B cell (primary cell): Measurements from ENCODE around the gene KIF3A. TPM values are rescaled to one million over a fixed set of nuclear protein-coding genes. Genes with fewer than 3 reads are reported as not detected.

Experiments used
- ATAC-seq: fragments of 200-7000 bp; cut with Tn5 transposase; one replicate; pipeline ENCODE4 v1.10.0; 2021; ENCODE audit warnings: low read depth, mild to moderate bottlenecking, moderate number of reproducible peaks, moderate library complexity
- CTCF ChIA-PET: fragments of 350-600 bp; sonication (Branson Sonifier 250); formaldehyde crosslinking; loops from one replicate; lab custom pipeline; 2021; ENCODE audit warnings: antibody characterized with exemption, inconsistent platforms; lab: Charles Lee
- POLR2A ChIA-PET: fragments of 350-600 bp; sonication (Branson Sonifier 250); formaldehyde crosslinking; loops from one replicate; lab custom pipeline; 2021; ENCODE audit warnings: antibody characterized with exemption; lab: Charles Lee
- DNase-seq: peaks from one replicate; pipeline ENCODE4 v3.0.0; 2013
- H2AFZ ChIP-seq: 2 replicates; pipeline ENCODE4 v1.6.1; 2012; ENCODE audit warnings: mild to moderate bottlenecking, low read depth, low read length; ENCODE audit not compliant: insufficient read depth, poor library complexity, severe bottlenecking
- H3K27ac ChIP-seq, 2 donors: 1 replicate in 1 of 2; 2 replicates in 1 of 2; pipeline ENCODE4 v1.5.1; 2012 to 2013; ENCODE audit warnings: low read length in 2 of 2, mild to moderate bottlenecking in 2 of 2, moderate library complexity in 1 of 2
- H3K27me3 ChIP-seq, 4 experiments: fragments of 200-600 bp in 1 of 4; sonication (generic) in 1 of 4; replicated peaks in 1 of 4; 1 replicate in 2 of 4; 2 replicates in 2 of 4; pipeline versions ENCODE4 v1.6.1 to v1.7.0; 2013 to 2016; ENCODE audit warnings: low read length in 3 of 4, mild to moderate bottlenecking in 2 of 4, mixed read lengths in 1 of 4, moderate library complexity in 1 of 4; ENCODE audit not compliant: insufficient read depth in 4 of 4, control insufficient read depth in 3 of 4; ENCODE audit errors: control extremely low read depth in 1 of 4
- H3K36me3 ChIP-seq, 2 experiments: replicated peaks in 1 of 2; 1 replicate in 1 of 2; 2 replicates in 1 of 2; pipeline versions ENCODE4 v1.6.1 to v1.7.1; 2013; ENCODE audit warnings: low read length in 1 of 2; ENCODE audit not compliant: insufficient read depth in 2 of 2, control insufficient read depth in 1 of 2; ENCODE audit errors: control extremely low read depth in 1 of 2, extremely low read depth in 1 of 2
- H3K4me1 ChIP-seq, 2 donors: fragments of 200-600 bp in 1 of 2; sonication (generic) in 1 of 2; 1 replicate in 1 of 2; 2 replicates in 1 of 2; pipeline versions ENCODE4 v1.5.1 to v1.6.1; 2013 to 2017; ENCODE audit warnings: low read length in 2 of 2; ENCODE audit not compliant: control insufficient read depth in 2 of 2, insufficient read depth in 2 of 2
- H3K4me2 ChIP-seq: replicated peaks from 2 replicates; pipeline ENCODE3; 2012; ENCODE audit warnings: mild to moderate bottlenecking, low read depth, low read length; ENCODE audit not compliant: poor library complexity, severe bottlenecking
- H3K4me3 ChIP-seq, 5 experiments: fragments of 200-600 bp in 1 of 5; sonication (generic) in 1 of 5; 1 replicate in 3 of 5; 2 replicates in 2 of 5; pipeline versions ENCODE4 v1.5.1 to v1.7.0; 2011 to 2016; ENCODE audit warnings: low read length in 4 of 5, mild to moderate bottlenecking in 4 of 5, low read depth in 2 of 5, control low read depth in 1 of 5, moderate library complexity in 1 of 5; ENCODE audit not compliant: insufficient read depth in 1 of 5; ENCODE audit errors: control extremely low read depth in 1 of 5, extremely low read depth in 1 of 5
- H3K79me2 ChIP-seq: fragments of 200-600 bp; sonication (generic); one replicate; pipeline ENCODE4 v1.6.0; 2016; ENCODE audit warnings: low read length; ENCODE audit not compliant: control insufficient read depth, insufficient read depth
- H3K9ac ChIP-seq: fragments of 200-600 bp; sonication (generic); 2 replicates; pipeline ENCODE4 v1.6.1; 2017; ENCODE audit warnings: mild to moderate bottlenecking, low read length, moderate library complexity
- H3K9me3 ChIP-seq, 3 donors: one replicate each; pipeline versions ENCODE4 v1.6.1 to v1.7.1; 2013; ENCODE audit warnings: low read length in 2 of 3; ENCODE audit not compliant: control insufficient read depth in 2 of 3, insufficient read depth in 1 of 3; ENCODE audit errors: control extremely low read depth in 1 of 3
- H4K20me1 ChIP-seq: 2 replicates; pipeline ENCODE4 v1.6.0; 2012; ENCODE audit warnings: mild to moderate bottlenecking, low read length; ENCODE audit not compliant: insufficient read depth, control insufficient read depth, poor library complexity, severe bottlenecking
- H3K27ac Mint-ChIP-seq: one replicate; pipeline ENCODE4 v1.8.0; 2021; ENCODE audit warnings: mixed read lengths
- H3K27me3 Mint-ChIP-seq: one replicate; pipeline ENCODE4 v1.8.0; 2021; ENCODE audit warnings: mixed read lengths
- H3K4me1 Mint-ChIP-seq: one replicate; pipeline ENCODE4 v1.8.0; 2021; ENCODE audit warnings: mixed read lengths
- H3K4me3 Mint-ChIP-seq: one replicate; pipeline ENCODE4 v1.8.0; 2021; ENCODE audit warnings: mixed read lengths
- H3K9me3 Mint-ChIP-seq: one replicate; pipeline ENCODE4 v1.8.0; 2022; ENCODE audit warnings: mixed read lengths; ENCODE audit not compliant: insufficient read depth
- EZH2 ChIP-seq: IDR thresholded peaks from 2 replicates; pipeline ENCODE4 v1.6.1; 2012; ENCODE audit warnings: borderline replicate concordance, low read depth, mild to moderate bottlenecking, moderate library complexity, low read length; ENCODE audit not compliant: insufficient read depth, poor library complexity, severe bottlenecking
- WGBS: methylation state at CpG from one replicate; pipeline ENCODE4 v1.1.5; 2013; ENCODE audit warnings: missing lambda C conversion rate; ENCODE audit not compliant: insufficient coverage; 5-methylcytosine and 5-hydroxymethylcytosine counted together
- intact Hi-C: fragments of 100-400 bp; cut with micrococcal nuclease; formaldehyde crosslinking; loops from one replicate; pipeline ENCODE4 v1.10.0; 2022
- polyA plus RNA-seq: library from polyadenylated mRNA; depleted of rRNA; stranded (reverse); fragments of >200 nt; gene quantifications from 2 replicates; pipeline ENCODE4 v1.2.3, GENCODE V29; 2012
- total RNA-seq, 2 donors: library from RNA; stranded (reverse); fragments of 120-200 nt in 1 of 2; gene quantifications; 1 replicate in 1 of 2; 2 replicates in 1 of 2; pipeline versions ENCODE4 v1.2.3 to v1.2.4, GENCODE V29; 2013 to 2022
- TF ChIP-seq, protein P1 (sequence below): fragments of 200-600 bp; IDR thresholded peaks from one replicate; pipeline ENCODE4 v1.8.0; 2022; ENCODE audit warnings: antibody characterized with exemption, mild to moderate bottlenecking

Gene KIF3A
- total and polyA plus RNA-seq, 2 donors (not counting 1 experiment from before 2014, with no cell fraction given), result 1.3 to 16.0 TPM

DNA sequence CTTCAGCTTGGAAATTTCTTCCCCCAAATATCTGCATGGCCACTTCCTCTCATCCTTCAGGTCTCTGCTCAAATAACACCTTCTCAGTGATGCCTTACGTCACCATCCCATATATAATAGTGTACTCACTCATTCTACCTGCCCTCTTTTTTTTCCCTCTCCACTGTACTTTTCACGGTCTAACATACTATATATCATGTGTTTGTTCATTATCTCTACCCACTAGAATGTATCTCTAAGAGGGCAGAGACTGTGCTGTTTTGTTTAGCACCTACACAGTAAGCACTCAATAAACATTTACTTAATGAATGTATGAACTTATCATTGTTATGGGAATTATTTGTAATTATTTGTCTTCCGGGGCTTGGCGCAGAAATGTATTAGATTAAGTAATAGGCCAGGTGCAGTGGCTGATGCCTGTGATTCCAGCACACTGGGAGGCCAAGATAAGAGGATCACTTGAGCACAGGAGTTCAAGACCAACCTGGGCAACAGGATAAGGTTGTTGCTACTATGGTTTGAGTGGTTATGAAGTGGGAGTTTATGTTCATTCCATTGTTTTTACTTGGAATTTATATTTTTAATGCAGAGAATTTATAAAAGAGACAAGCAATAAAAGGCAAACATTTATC lies 85.4 kb downstream of the KIF3A start:
- Histone ChIP-seq H3K27me3 (peaks cover 0 to 21% (median 12%) of the 10 kb centered on the region in 4 experiments), H3K79me2 (no peaks in the 10 kb centered on the region), H4K20me1 (no peaks in the 10 kb centered on the region), H2AFZ (no peak overlapping the region), H3K27ac (no peak overlapping the region), H3K4me1 (peaks cover 11 to 15% of the 10 kb centered on the region in 2 donors), H3K4me3 (no peak overlapping the region), H3K4me2 (no peak overlapping the region), H3K9ac (no peak overlapping the region), H3K9me3 (peaks cover 0 to 17% (median 16%) of the 10 kb centered on the region in 3 donors), H3K36me3 (no peaks in the 10 kb centered on the region)
- ATAC-seq (no peak), DNase-seq (no peak)
- Mint-ChIP-seq H3K4me3 (no peak overlapping the region), H3K27me3 (peaks cover 28% of the 10 kb centered on the region), H3K4me1 (peaks cover 8% of the 10 kb centered on the region), H3K27ac (no peak overlapping the region), H3K9me3 (peaks cover 9% of the 10 kb centered on the region)
- no peak for TF ChIP-seq EZH2
- TF ChIP-seq, protein P1, sequence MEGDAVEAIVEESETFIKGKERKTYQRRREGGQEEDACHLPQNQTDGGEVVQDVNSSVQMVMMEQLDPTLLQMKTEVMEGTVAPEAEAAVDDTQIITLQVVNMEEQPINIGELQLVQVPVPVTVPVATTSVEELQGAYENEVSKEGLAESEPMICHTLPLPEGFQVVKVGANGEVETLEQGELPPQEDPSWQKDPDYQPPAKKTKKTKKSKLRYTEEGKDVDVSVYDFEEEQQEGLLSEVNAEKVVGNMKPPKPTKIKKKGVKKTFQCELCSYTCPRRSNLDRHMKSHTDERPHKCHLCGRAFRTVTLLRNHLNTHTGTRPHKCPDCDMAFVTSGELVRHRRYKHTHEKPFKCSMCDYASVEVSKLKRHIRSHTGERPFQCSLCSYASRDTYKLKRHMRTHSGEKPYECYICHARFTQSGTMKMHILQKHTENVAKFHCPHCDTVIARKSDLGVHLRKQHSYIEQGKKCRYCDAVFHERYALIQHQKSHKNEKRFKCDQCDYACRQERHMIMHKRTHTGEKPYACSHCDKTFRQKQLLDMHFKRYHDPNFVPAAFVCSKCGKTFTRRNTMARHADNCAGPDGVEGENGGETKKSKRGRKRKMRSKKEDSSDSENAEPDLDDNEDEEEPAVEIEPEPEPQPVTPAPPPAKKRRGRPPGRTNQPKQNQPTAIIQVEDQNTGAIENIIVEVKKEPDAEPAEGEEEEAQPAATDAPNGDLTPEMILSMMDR, result no peak
- ChIA-PET CTCF (no interaction called here), POLR2A (no interaction called here)
- WGBS, result 89% methylated on average over 2 of the region's 4 CpGs
- intact Hi-C loops, result no loop called here

DNA sequence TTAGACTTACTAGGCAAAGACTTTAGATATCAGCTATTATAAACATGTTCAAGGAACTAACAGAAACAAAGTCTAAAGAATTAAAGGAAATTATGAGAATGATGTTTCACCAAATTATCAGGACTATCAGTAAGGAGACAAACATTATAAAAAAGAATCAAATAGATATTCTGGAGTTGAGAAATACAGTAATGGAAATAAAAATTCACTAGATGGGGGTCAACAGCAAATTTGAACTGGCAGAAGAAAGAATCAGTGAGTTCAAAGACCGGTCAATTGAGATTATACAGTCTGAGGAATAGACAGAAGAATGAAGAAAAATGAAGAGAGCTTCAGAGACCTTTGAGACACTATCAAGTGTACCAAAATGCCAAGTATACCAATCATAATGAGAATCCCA lies 89.0 kb downstream of the KIF3A start:
- H3K27me3 ChIP-seq, result no peaks in the 10 kb centered on the region
- H3K27ac Mint-ChIP-seq, result no peak overlapping the region
- no peak for TF ChIP-seq EZH2
- TF ChIP-seq, protein P1, result no peak
- H4K20me1 ChIP-seq, result no peaks in the 10 kb centered on the region
- H3K36me3 ChIP-seq, result peaks cover 1 to 2% of the 10 kb centered on the region in 2 experiments
- no peak overlapping the region for H2AFZ ChIP-seq
- H3K4me3 ChIP-seq, result no peak overlapping the region
- H3K27ac ChIP-seq, result no peak overlapping the region
- peaks cover 9% of the 10 kb centered on the region for H3K9me3 Mint-ChIP-seq
- DNase-seq (no peak), ATAC-seq (no peak)
- ChIA-PET CTCF (no interaction called here), POLR2A (no interaction called here)
- intact Hi-C loops, result no loop called here
- no peaks in the 10 kb centered on the region for H3K79me2 ChIP-seq
- no peak overlapping the region for H3K4me3 Mint-ChIP-seq
- H3K27me3 Mint-ChIP-seq, result peaks cover 6% of the 10 kb centered on the region
- H3K4me1 ChIP-seq, result no peaks in the 10 kb centered on the region
- no peaks in the 10 kb centered on the region for H3K4me1 Mint-ChIP-seq
- no peak overlapping the region for H3K9ac ChIP-seq
- H3K9me3 ChIP-seq, result peaks cover 0 to 17% (median 16%) of the 10 kb centered on the region in 3 donors
- no CpG with 5 or more reads among the region's 1 CpG for WGBS
- H3K4me2 ChIP-seq, result no peak overlapping the region
